Prostate gland (tissue), 2 donors: ENCODE data around the gene LMF2. TPM values are rescaled to one million over a fixed set of nuclear protein-coding genes. Genes with fewer than 3 reads are reported as not detected.

Experiments used
- DNase-seq: peaks from one replicate; pipeline ENCODE4 v3.0.0-alpha.2; 2019; ENCODE audit warnings: low spot score
- H3K27ac ChIP-seq, 2 donors: fragments of 200-600 bp; sonication (generic); 2 replicates each; pipeline ENCODE4 v1.5.1; 2017 to 2019
- H3K27me3 ChIP-seq: fragments of 200-600 bp; sonication (generic); replicated peaks from 2 replicates; pipeline ENCODE4 v1.5.1; 2019; ENCODE audit not compliant: insufficient read depth
- H3K36me3 ChIP-seq, 2 donors: fragments of 200-600 bp; sonication (generic); 1 replicate in 1 of 2; 2 replicates in 1 of 2; pipeline versions ENCODE4 v1.5.1 to v1.8.1; 2017 to 2019
- H3K4me1 ChIP-seq: fragments of 200-600 bp; sonication (generic); replicated peaks from 2 replicates; pipeline ENCODE4 v1.5.1; 2019
- H3K4me3 ChIP-seq, 2 donors: fragments of 200-600 bp; sonication (generic); 2 replicates each; pipeline ENCODE4 v1.5.1; 2017 to 2019
- H3K9me3 ChIP-seq: fragments of 200-600 bp; sonication (generic); 2 replicates; pipeline ENCODE4 v1.5.1; 2017
- CTCF ChIP-seq, 4 experiments: fragments of 200-600 bp in 2 of 4; fragments of 450-650 bp in 2 of 4; sonication (generic) in 2 of 4; IDR thresholded peaks; 1 replicate in 3 of 4; 2 replicates in 1 of 4; pipeline ENCODE4 v1.5.1; 2016 to 2019; ENCODE audit warnings: antibody characterized with exemption in 4 of 4, mild to moderate bottlenecking in 2 of 4, moderate library complexity in 2 of 4
- POLR2A ChIP-seq: fragments of 450-650 bp; IDR thresholded peaks from one replicate; pipeline ENCODE4 v1.6.1; 2016; ENCODE audit warnings: antibody characterized with exemption, mild to moderate bottlenecking
- POLR2AphosphoS5 ChIP-seq: sonication (generic); formaldehyde crosslinking; IDR thresholded peaks from one replicate; pipeline ENCODE4 v1.6.1; 2017; ENCODE audit warnings: antibody characterized with exemption
- WGBS: methylation state at CpG from one replicate; pipeline ENCODE4 v1.1.5; 2018; 5-methylcytosine and 5-hydroxymethylcytosine counted together
- intact Hi-C: fragments of 100-400 bp; cut with DNase I; formaldehyde crosslinking; loops from one replicate; pipeline ENCODE4 v1.14.2; 2022
- total RNA-seq, 2 donors: library from RNA; depleted of rRNA; stranded (reverse); fragments of >200 nt; gene quantifications; one replicate each; pipeline ENCODE4 v1.1.0, GENCODE V29; 2016

The LMF2 gene
- total RNA-seq, 2 donors from 2014 or later = 76.6 to 94.3 TPM

- intact Hi-C loops = no loop called here
- Histone ChIP-seq H3K36me3 (peaks cover 28 to 66% of the 10 kb centered on the region in 2 donors), H3K4me3 (no peak overlapping the region), H3K4me1 (peaks cover 11% of the 10 kb centered on the region), H3K27me3 (no peaks in the 10 kb centered on the region), H3K9me3 (no peaks in the 10 kb centered on the region), H3K27ac (no peak overlapping the region)
- no peak for DNase-seq
- 93% methylated on average over 21 of the region's 22 CpGs for WGBS
- TF ChIP-seq CTCF (IDR thresholded peaks at IDR 0.05) (no peak), POLR2AphosphoS5 (no peak), POLR2A (no peak)
These were observed 48.5 kb downstream of the LMF2 start for GRCh38 chr22:50459016-50459415.

GRCh38 chr22:50456466-50457234 is 50.9 kb downstream of the LMF2 start:
- WGBS = 85% methylated on average over 34 of the region's 34 CpGs
- Histone ChIP-seq H3K4me1 (peaks cover 11% of the 10 kb centered on the region), H3K36me3 (peaks cover 20 to 47% of the 10 kb centered on the region in 2 donors), H3K9me3 (no peaks in the 10 kb centered on the region), H3K27ac (no peak overlapping the region), H3K4me3 (no peak overlapping the region), H3K27me3 (no peaks in the 10 kb centered on the region)
- intact Hi-C loops = no loop called here
- TF ChIP-seq POLR2AphosphoS5 (no peak), POLR2A (no peak), CTCF (IDR thresholded peaks at IDR 0.05) (no peak)
- DNase-seq = no peak

GRCh38 chr22:50456026-50456425 is 51.5 kb downstream of the LMF2 start:
- no peaks in the 10 kb centered on the region for H3K27me3 ChIP-seq
- H3K4me1 ChIP-seq = peaks cover 7% of the 10 kb centered on the region
- intact Hi-C loops = no loop called here
- DNase-seq = no peak
- no peak overlapping the region for H3K4me3 ChIP-seq
- H3K9me3 ChIP-seq = no peaks in the 10 kb centered on the region
- H3K36me3 ChIP-seq = peaks cover 20 to 44% of the 10 kb centered on the region in 2 donors
- TF ChIP-seq CTCF (IDR thresholded peaks at IDR 0.05) (no peak), POLR2AphosphoS5 (no peak), POLR2A (no peak)
- WGBS = 88% methylated on average over 11 of the region's 11 CpGs
- no peak overlapping the region for H3K27ac ChIP-seq

- Histone ChIP-seq H3K27ac (no peak overlapping the region), H3K36me3 (peaks cover 20 to 41% of the 10 kb centered on the region in 2 donors), H3K27me3 (no peaks in the 10 kb centered on the region), H3K9me3 (no peaks in the 10 kb centered on the region), H3K4me3 (no peak overlapping the region), H3K4me1 (no peaks in the 10 kb centered on the region)
- no peak for DNase-seq
- TF ChIP-seq CTCF (IDR thresholded peaks at IDR 0.05) (no peak), POLR2AphosphoS5 (no peak), POLR2A (no peak)
- intact Hi-C loops = no loop called here
- WGBS = 95% methylated on average over 7 of the region's 18 CpGs
These were observed 52.3 kb downstream of the LMF2 start for GRCh38 chr22:50455201-50455600.

GRCh38 chr22:50454556-50455075 is 52.9 kb downstream of the LMF2 start:
- intact Hi-C loops = no loop called here
- H3K27ac ChIP-seq = no peak overlapping the region
- 95% methylated on average over 18 of the region's 27 CpGs for WGBS
- no peaks in the 10 kb centered on the region for H3K9me3 ChIP-seq
- H3K4me1 ChIP-seq = no peaks in the 10 kb centered on the region
- no peaks in the 10 kb centered on the region for H3K27me3 ChIP-seq
- TF ChIP-seq CTCF (IDR thresholded peaks at IDR 0.05) = no peak
- TF ChIP-seq POLR2AphosphoS5 = no peak
- no peak for TF ChIP-seq POLR2A
- no peak overlapping the region for H3K4me3 ChIP-seq
- no peak for DNase-seq
- peaks cover 16 to 35% of the 10 kb centered on the region in 2 donors for H3K36me3 ChIP-seq
